NCI-H82 treated with DMSO at 0.1 percent for 48 hours (cell line): Measurements from ENCODE around the gene DMWD.
A peak's percentile ranks its signal among the peaks of the same experiment; 100 is the strongest.
"Not testable (repeated sequence)": the region's sequence is repeated elsewhere in the genome, so short reads cannot be mapped to it uniquely, and the experiment has no call there.

ENCODE experiments used
- DNase-seq: peaks from one replicate; lab custom pipeline; 2025; ENCODE audit not compliant: unreplicated experiment; lab: John Stamatoyannopoulos, UW

Gene DMWD

GRCh38 chr19:45816236-45817009 lies 23.8 kb upstream of the DMWD start:
- DNase-seq: no peak

- DNase-seq: no peak
Measured at GRCh38 chr19:45815481-45816216, 23.0 kb upstream of the DMWD start.

DNA sequence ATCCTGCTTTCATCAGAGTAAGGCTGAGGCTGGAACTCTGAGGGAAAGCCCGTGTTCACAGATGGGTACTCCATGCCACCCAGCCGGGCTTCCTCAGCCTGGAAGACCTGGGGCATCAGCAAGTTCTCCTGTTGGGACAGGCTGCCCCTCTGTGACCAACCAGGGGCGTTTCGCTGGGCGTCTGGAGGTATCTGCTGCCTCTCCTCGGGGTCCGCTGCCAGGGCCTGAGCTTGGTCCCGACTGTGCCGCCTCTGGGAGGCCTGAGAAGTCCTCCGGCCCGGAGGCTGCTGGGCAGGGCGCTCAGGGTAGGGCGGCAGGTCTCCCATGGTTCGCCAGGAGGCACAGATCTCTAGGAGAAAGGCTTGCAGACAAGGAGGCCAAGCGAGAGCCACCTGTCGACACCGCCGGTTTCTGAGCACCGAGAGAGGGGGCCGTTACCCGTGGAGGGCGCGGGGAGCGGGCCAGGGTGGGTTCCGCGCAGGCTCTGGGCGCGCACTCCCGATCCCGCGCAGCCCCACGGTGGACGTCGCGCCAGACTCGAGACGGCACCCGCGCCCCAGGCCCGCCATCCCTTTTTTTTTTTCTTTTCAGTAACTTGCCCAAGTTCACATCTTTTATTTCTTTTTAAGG lies 22.3 kb upstream of the DMWD start, which contains the start of gene RSPH6A:
RSPH6A (minus strand) TSS at position 458 of the 630 bp plus-strand sequence; CDS start at position 326, 132 bp downstream.
- DNase-seq: no peak

- no peak for DNase-seq
Measured at GRCh38 chr19:45814166-45814780, 21.6 kb upstream of the DMWD start.

DNA sequence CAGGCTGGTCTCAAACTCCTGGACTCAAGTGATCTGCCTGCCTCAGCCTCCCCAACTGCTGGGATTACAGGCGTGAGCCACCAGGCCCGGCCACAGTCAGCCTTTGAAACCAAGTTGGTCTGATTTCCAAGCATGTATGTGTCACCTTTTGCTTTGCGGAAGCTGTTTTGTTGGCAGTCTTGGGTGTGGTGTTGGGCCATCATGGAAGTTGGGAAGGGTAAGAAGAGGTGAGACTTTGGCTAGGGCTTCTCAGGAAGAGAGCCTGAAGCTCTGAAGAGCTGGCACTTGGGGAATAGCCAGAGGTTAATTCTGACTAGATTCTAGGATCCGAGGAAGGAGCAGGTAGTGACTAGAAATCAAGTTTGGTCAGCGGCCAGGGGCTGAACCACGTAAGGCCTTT lies 19.7 kb upstream of the DMWD start:
- DNase-seq: no peak

DNA sequence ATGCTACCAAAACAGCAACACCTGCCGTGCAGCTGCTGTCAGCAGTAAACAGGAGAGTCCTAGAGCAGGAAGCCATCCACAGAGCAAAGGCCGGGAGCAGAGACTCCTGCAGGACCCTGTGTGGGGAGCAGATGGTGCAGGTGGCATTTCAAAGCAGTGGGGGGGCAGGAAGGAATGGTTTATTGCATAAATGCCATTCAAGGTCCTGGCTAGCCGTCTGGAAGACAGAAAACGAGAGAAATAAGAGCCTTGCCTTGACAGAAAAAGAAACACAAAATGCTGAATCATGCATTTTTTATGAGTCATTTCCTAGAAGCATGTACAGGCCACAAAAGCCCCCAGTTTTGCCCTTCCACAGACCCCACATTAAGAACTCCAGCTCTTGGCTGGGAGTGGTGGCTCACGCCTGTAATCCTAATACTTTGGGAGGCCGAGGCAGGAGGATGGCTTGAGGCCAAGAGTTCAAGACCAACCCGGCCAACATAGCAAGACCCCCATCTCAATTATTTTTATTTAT lies 17.1 kb upstream of the DMWD start:
- DNase-seq: no peak

DNA sequence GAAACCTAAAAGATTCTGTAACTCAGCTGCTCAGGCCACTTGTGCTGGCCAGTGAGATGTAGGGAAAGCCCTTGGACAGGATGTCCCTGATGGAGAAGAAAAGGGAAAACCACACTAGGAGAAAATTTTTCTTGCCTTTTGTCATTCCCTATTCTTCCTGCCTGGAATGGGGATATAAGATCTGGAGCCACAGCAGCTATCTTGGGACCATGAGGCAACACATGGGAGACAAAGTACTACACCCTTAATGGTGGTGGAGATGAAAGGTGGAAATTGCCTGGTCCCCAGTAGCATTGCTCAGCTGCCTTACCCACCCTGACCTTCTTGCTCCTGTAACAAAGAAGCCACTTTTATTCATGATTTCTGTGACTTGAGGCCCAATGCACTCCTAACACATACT lies 13.1 kb upstream of the DMWD start:
- DNase-seq: no peak

DNA sequence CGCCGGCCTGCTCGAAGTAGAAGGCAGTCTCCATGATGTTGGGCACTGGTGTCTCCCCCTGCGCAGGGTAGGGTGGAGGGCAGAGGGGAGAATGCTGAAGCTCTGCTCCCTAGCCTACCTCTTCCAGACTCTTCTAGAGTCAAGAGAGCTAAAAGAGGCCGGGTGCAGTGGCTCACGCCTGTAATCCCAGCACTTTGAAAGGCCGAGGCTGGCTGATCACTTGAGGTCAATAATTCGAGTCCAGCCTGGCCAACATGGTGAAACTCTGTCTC lies 12.2 kb upstream of the DMWD start:
- DNase-seq: no peak

- DNase-seq: no peak
Measured at GRCh38 chr19:45804140-45804958, 11.7 kb upstream of the DMWD start.

GRCh38 chr19:45801603-45802175 lies 9.0 kb upstream of the DMWD start:
- no peak for DNase-seq

DNA sequence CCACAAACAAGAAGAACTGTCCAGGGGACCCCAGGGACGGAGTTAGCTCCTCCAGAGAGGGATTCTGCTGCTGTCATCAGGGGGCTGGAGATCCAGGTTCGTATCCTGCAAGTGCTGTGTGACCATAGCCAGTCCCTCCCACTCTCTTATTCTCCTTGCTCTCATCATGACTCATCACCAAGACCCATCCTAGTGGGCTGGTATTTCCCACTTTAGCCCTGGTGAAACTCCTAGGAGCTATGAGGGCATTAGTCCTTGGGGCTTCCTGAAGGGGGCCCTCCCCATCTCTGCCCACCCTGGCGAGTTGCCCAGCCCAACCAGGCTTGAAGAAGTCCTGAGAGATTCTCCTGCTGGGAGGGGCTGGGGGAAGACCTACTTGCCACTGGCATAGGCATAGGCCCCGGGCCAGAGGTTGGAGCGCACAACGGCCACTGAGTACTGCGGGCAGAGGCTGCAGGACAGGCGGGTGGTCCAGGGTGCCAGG lies 7.5 kb upstream of the DMWD start:
- DNase-seq: no peak

DNA sequence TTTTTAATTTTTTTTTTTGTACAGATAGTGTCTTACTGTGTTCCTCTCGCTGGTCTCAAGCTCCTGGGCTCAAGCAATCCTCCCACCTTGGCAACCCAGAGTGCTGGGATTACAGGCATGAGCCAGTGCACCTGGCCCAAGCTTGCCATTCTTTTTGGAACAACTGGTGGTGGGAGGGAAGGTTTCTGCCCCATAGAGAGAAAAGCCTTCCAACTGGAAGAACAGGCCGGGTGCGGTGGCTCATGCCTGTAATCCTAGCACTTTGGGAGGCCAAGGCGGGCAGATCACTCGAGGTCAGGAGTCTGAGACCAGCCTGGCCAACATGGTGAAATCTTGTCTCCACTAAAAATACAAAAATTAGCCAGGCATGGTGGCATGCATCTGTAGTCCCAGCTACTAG lies 6.9 kb upstream of the DMWD start:
- not testable (repeated sequence) for DNase-seq

GRCh38 chr19:45798995-45799517 lies 6.4 kb upstream of the DMWD start:
- peak; percentile 58 for DNase-seq

GRCh38 chr19:45794627-45795026 lies 2.0 kb upstream of the DMWD start:
- DNase-seq: no peak

DNA sequence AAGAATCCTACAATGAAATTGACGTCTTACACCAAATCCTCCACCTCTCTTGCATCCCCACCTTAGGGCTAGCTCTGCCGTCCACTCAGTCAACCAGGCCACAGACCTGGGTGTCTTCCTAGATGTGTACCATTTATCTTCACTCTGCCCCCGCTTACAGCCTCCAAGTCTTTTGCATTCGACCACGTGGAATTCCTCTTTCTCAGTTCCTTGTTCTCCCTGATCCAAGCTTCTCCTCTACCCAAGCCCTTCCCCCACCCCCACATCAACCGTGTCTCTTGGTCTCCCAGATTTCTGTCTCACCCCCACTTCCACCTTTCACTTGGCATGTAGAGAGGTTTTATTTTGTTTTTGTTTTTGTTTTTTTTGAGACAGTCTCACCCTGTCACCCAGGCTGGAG lies 1.2 kb upstream of the DMWD start:
- no peak for DNase-seq

- no peak for DNase-seq
Measured at GRCh38 chr19:45793178-45793564, 526 bp upstream of the DMWD start.

DNA sequence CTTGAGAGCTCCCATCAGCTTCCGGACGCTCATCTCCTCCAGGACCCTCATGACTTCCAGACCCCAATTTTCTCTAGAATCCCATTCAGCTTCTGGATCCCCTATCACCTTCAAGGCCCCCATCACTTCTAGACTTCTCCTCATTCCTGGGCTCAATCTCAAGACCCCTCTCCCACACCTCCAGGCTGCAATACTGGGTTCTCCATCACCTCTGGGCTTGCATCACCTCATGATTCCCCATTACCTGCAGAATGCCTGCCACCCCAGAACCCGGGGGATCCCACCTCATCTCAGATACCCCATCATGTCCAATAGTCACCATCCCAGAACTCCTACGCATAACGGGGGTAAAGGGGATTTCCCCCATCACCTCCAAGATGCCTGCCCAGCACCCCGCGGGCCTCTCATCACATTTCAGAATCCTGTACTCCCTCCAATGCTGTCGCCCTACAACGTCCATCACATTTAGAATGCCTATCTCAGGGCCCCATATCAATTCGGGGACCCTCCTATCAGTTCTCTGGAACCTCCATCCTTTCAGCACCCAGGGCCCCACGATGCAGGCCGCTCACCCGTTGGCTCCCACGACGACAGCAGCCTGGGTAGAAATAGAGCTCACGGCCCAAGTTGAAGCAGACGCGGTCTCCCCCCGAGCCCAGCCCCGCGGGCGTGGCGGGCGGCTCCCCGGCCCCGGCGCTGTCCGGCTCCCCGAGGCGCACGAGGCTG lies 738 bp downstream of the DMWD start:
- no peak for DNase-seq

GRCh38 chr19:45790942-45791341 lies 1.7 kb downstream of the DMWD start:
- DNase-seq: no peak

GRCh38 chr19:45789035-45789786 lies 3.4 kb downstream of the DMWD start:
- no peak for DNase-seq
